ENCODE measurements around the gene INF2. TPM values are rescaled to one million over a fixed set of nuclear protein-coding genes. Genes with fewer than 3 reads are reported as not detected.

The INF2 gene
- total and polyA plus RNA-seq, 2 donors (not counting 3 experiments of a cell fraction or from before 2014, with no cell fraction given), result 55.3 to 124 TPM

GRCh38 chr14:104739546-104740516, 50.4 kb downstream of the INF2 start:
- Histone ChIP-seq H3K9me1 (replicated peaks; ENCODE audit: control insufficient read depth, extremely low read depth, insufficient read depth, low read length) (no peaks in the 10 kb centered on the region), H3K79me2 (ENCODE audit: control insufficient read depth, insufficient read depth, low read length) (no peaks in the 10 kb centered on the region), H3K4me3 (replicated peaks in 1 of 3; ENCODE audit: insufficient read depth in 1 of 3, low read depth in 1 of 3, low read length in 3 of 3) (no peak overlapping the region), H2AFZ (ENCODE audit: low read depth, low read length) (no peak overlapping the region), H3K27ac (ENCODE audit: insufficient read depth, low read depth, low read length) (no peak overlapping the region), H3K4me1 (ENCODE audit: control insufficient read depth, extremely low read depth, insufficient read depth, low read length) (peaks cover 16% of the 10 kb centered on the region), H3K9me3 (replicated peaks; ENCODE audit: control insufficient read depth, insufficient read depth, low read length) (no peaks in the 10 kb centered on the region), H3K36me3 (ENCODE audit: control insufficient read depth in 2 of 2, extremely low read depth in 1 of 2, insufficient read depth in 2 of 2, low read length in 2 of 2) (no peaks in the 10 kb centered on the region), H3K27me3 (ENCODE audit: control insufficient read depth in 2 of 2, insufficient read depth in 2 of 2, low read length in 2 of 2) (no peaks in the 10 kb centered on the region), H3K9ac (replicated peaks; ENCODE audit: extremely low read depth, insufficient read depth, low read length) (no peak overlapping the region), H3K4me2 (ENCODE audit: insufficient read depth, low read length) (no peak overlapping the region), H4K20me1 (replicated peaks; ENCODE audit: control insufficient read depth, extremely low read depth, insufficient read depth, low read length) (no peaks in the 10 kb centered on the region)
- FAIRE-seq (no peak), DNase-seq (ENCODE audit: low read depth, low spot score) (no peak)
- TF ChIP-seq POLR2AphosphoS5 (IDR thresholded peaks at IDR 0.05; ENCODE audit: insufficient read depth, low read depth, low read length) (no peak), GATA2 (IDR thresholded peaks at IDR 0.05; ENCODE audit: insufficient read depth, insufficient read length, low read depth, low read length) (no peak), FOS (IDR thresholded peaks at IDR 0.05; ENCODE audit: borderline replicate concordance, insufficient read depth, low read length) (no peak), MAX (IDR thresholded peaks at IDR 0.05; ENCODE audit: insufficient read depth, insufficient read length) (no peak), CTCF (IDR thresholded peaks at IDR 0.05; ENCODE audit: extremely low read depth in 1 of 2, insufficient read depth in 1 of 2, low read depth in 1 of 2, low read length in 2 of 2) (no peak), EZH2 (IDR thresholded peaks at IDR 0.05; ENCODE audit: borderline replicate concordance, low read depth, low read length, severe bottlenecking) (no peak), JUN (IDR thresholded peaks at IDR 0.05; ENCODE audit: borderline replicate concordance, insufficient read depth, insufficient read length, low read depth) (no peak), POLR2A (IDR thresholded peaks at IDR 0.05; ENCODE audit: low read depth, low read length) (no peak), MYC (IDR thresholded peaks at IDR 0.05; ENCODE audit: low read depth, low read length) (no peak)
- ChIA-PET POLR2A (no interaction called here), CTCF (interaction anchor here (1.3 kb wide), 1 partner anchor 29 kb away, joined by 3 read pairs; no protein-coding TSS in a partner anchor)
- dilution Hi-C loops (cut with MboI; ENCODE audit: extremely low pct_ligation_motif_present, low sequenced_read_pairs), result no loop called here
- no TSS peak for BruUV-seq (replicated peaks)
- intact Hi-C loops (cut with micrococcal nuclease), result no loop called here

Data from endothelial cell of umbilical vein (primary cell).